Mesenchymal stem cell (in vitro differentiated cells and primary cell): ENCODE results near the gene POLR3A.

ENCODE experiments used
- DNase-seq: peaks from one replicate; pipeline ENCODE4 v3.0.0-alpha.2; 2013
- H2AFZ ChIP-seq: one replicate; pipeline ENCODE4 v1.6.1; 2013; ENCODE audit warnings: low read depth, mild to moderate bottlenecking, control low read depth, inconsistent platforms, low read length, moderate library complexity
- H2AK5ac ChIP-seq: 2 replicates; pipeline ENCODE4 v1.6.1; 2013; ENCODE audit warnings: low read length, moderate library complexity, mild to moderate bottlenecking, inconsistent platforms; ENCODE audit not compliant: severe bottlenecking
- H2BK120ac ChIP-seq: one replicate; pipeline ENCODE4 v1.6.1; 2013; ENCODE audit warnings: low read depth, mild to moderate bottlenecking, inconsistent platforms, low read length, moderate library complexity
- H2BK12ac ChIP-seq, 2 experiments: one replicate each; pipeline ENCODE4 v1.6.1; 2013; ENCODE audit warnings: inconsistent platforms in 2 of 2, low read length in 2 of 2, mild to moderate bottlenecking in 2 of 2, moderate library complexity in 2 of 2, control low read depth in 1 of 2
- H2BK15ac ChIP-seq: one replicate; pipeline ENCODE4 v1.6.1; 2013; ENCODE audit warnings: mild to moderate bottlenecking, low read depth, inconsistent platforms; ENCODE audit not compliant: poor library complexity, severe bottlenecking
- H2BK5ac ChIP-seq: 2 replicates; pipeline ENCODE4 v1.6.1; 2013; ENCODE audit warnings: low read depth, mild to moderate bottlenecking, low read length, control low read depth, inconsistent platforms; ENCODE audit not compliant: poor library complexity, severe bottlenecking
- H3K14ac ChIP-seq, 2 experiments: one replicate each; pipeline ENCODE4 v1.6.1; 2013; ENCODE audit warnings: inconsistent platforms in 2 of 2, low read length in 2 of 2, control low read depth in 1 of 2, mild to moderate bottlenecking in 1 of 2, moderate library complexity in 1 of 2
- H3K18ac ChIP-seq, 2 experiments: one replicate each; pipeline ENCODE4 v1.6.1; 2013; ENCODE audit warnings: inconsistent platforms in 2 of 2, low read length in 2 of 2, control low read depth in 1 of 2, low read depth in 1 of 2, mild to moderate bottlenecking in 1 of 2
- H3K23ac ChIP-seq, 2 experiments: one replicate each; pipeline ENCODE4 v1.6.1; 2013; ENCODE audit warnings: inconsistent platforms in 2 of 2, low read length in 2 of 2, mild to moderate bottlenecking in 2 of 2, moderate library complexity in 2 of 2, control low read depth in 1 of 2
- H3K27ac ChIP-seq: 2 replicates; pipeline ENCODE4 v1.5.1; 2013; ENCODE audit warnings: mild to moderate bottlenecking, moderate library complexity, low read length, control low read depth, inconsistent platforms; ENCODE audit not compliant: poor library complexity, severe bottlenecking
- H3K27me3 ChIP-seq, 2 experiments: 2 replicates each; pipeline versions ENCODE4 v1.6.1 to v1.7.0; 2013; ENCODE audit warnings: low read length in 2 of 2, mild to moderate bottlenecking in 2 of 2, moderate library complexity in 2 of 2, control low read depth in 1 of 2, inconsistent platforms in 1 of 2; ENCODE audit not compliant: control insufficient read depth in 1 of 2, insufficient read depth in 1 of 2
- H3K36me3 ChIP-seq, 2 experiments: 2 replicates each; pipeline versions ENCODE4 v1.6.1 to v1.7.0; 2013; ENCODE audit warnings: low read length in 2 of 2, control low read depth in 1 of 2, inconsistent platforms in 1 of 2, low read depth in 1 of 2, mild to moderate bottlenecking in 1 of 2; ENCODE audit not compliant: insufficient read depth in 2 of 2, control insufficient read depth in 1 of 2
- H3K4ac ChIP-seq, 2 experiments: one replicate each; pipeline ENCODE4 v1.6.1; 2013; ENCODE audit warnings: inconsistent platforms in 2 of 2, low read length in 2 of 2, mild to moderate bottlenecking in 2 of 2, moderate library complexity in 2 of 2, control low read depth in 1 of 2, low read depth in 1 of 2
- H3K4me1 ChIP-seq: 2 replicates; pipeline ENCODE4 v1.6.1; 2013; ENCODE audit warnings: low read depth, low read length, control low read depth; ENCODE audit not compliant: control insufficient read depth, insufficient read depth
- H3K4me2 ChIP-seq: 2 replicates; pipeline ENCODE4 v1.6.1; 2013; ENCODE audit warnings: low read length, mild to moderate bottlenecking, inconsistent platforms; ENCODE audit not compliant: poor library complexity, severe bottlenecking
- H3K4me3 ChIP-seq, 2 experiments: 2 replicates each; pipeline versions ENCODE4 v1.5.1 to v1.7.0; 2013; ENCODE audit warnings: low read length in 2 of 2, mild to moderate bottlenecking in 2 of 2, control low read depth in 1 of 2, low read depth in 1 of 2; ENCODE audit not compliant: insufficient read depth in 1 of 2
- H3K79me1 ChIP-seq: replicated peaks from 2 replicates; pipeline ENCODE4 v1.6.1; 2013; ENCODE audit warnings: mild to moderate bottlenecking, control low read depth, low read length, inconsistent platforms; ENCODE audit not compliant: poor library complexity, severe bottlenecking
- H3K9ac ChIP-seq: 2 replicates; pipeline ENCODE4 v1.7.0; 2013; ENCODE audit warnings: mild to moderate bottlenecking, low read length, moderate library complexity
- H3K9me3 ChIP-seq: 2 replicates; pipeline ENCODE4 v1.7.0; 2013; ENCODE audit warnings: mild to moderate bottlenecking, low read length; ENCODE audit not compliant: control insufficient read depth
- H4K8ac ChIP-seq: one replicate; pipeline ENCODE4 v1.6.1; 2013; ENCODE audit warnings: inconsistent platforms, mild to moderate bottlenecking, low read length, moderate library complexity
- H4K91ac ChIP-seq: one replicate; pipeline ENCODE4 v1.6.1; 2013; ENCODE audit warnings: mild to moderate bottlenecking, low read length, inconsistent platforms
- WGBS: methylation state at CpG from one replicate; pipeline ENCODE4 v1.1.7; 2013; ENCODE audit warnings: mixed read lengths; 5-methylcytosine and 5-hydroxymethylcytosine counted together

The POLR3A gene

GRCh38 chr10:77978360-77978759, 51.0 kb downstream of the POLR3A start:
- Histone ChIP-seq H2BK15ac (no peak overlapping the region), H3K27me3 (no peaks in the 10 kb centered on the region), H3K79me1 (peaks cover 5% of the 10 kb centered on the region), H3K9me3 (no peaks in the 10 kb centered on the region), H2AK5ac (no peak overlapping the region), H3K36me3 (peaks cover 70 to 81% of the 10 kb centered on the region in 2 experiments), H3K14ac (no peak overlapping the region), H2AFZ (no peak overlapping the region), H2BK120ac (no peak overlapping the region), H4K8ac (no peak overlapping the region), H3K18ac (no peak overlapping the region), H3K23ac (no peak overlapping the region), H3K4me3 (no peak overlapping the region), H2BK12ac (no peak overlapping the region), H3K27ac (no peak overlapping the region), H4K91ac (no peak overlapping the region), H3K4ac (no peak overlapping the region), H2BK5ac (no peak overlapping the region), H3K4me2 (no peak overlapping the region), H3K4me1 (peaks cover 4% of the 10 kb centered on the region), H3K9ac (no peak overlapping the region)
- WGBS = 98% methylated on average over 6 of the region's 6 CpGs
- DNase-seq = no peak

GRCh38 chr10:77977934-77978333, 51.4 kb downstream of the POLR3A start:
- Histone ChIP-seq H3K4me1 (peaks cover 4% of the 10 kb centered on the region), H3K4me3 (no peak overlapping the region), H2BK15ac (no peak overlapping the region), H3K18ac (no peak overlapping the region), H3K9ac (no peak overlapping the region), H4K91ac (no peak overlapping the region), H3K23ac (no peak overlapping the region), H3K4me2 (no peak overlapping the region), H3K9me3 (no peaks in the 10 kb centered on the region), H3K27me3 (no peaks in the 10 kb centered on the region), H3K79me1 (peaks cover 5% of the 10 kb centered on the region), H2AFZ (no peak overlapping the region), H3K14ac (no peak overlapping the region), H2BK12ac (no peak overlapping the region), H3K36me3 (peaks cover 66 to 77% of the 10 kb centered on the region in 2 experiments), H3K27ac (no peak overlapping the region), H3K4ac (no peak overlapping the region), H2BK120ac (no peak overlapping the region), H2BK5ac (no peak overlapping the region), H2AK5ac (no peak overlapping the region), H4K8ac (no peak overlapping the region)
- DNase-seq = no peak
- WGBS = 100% methylated on average over 3 of the region's 3 CpGs

- Histone ChIP-seq H4K8ac (no peak overlapping the region), H4K91ac (no peak overlapping the region), H2BK5ac (no peak overlapping the region)
These were observed 52.3 kb downstream of the POLR3A start for GRCh38 chr10:77977016-77977415.

GRCh38 chr10:77975086-77975666, 54.1 kb downstream of the POLR3A start:
- Histone ChIP-seq H3K4me1 (peaks cover 9% of the 10 kb centered on the region), H3K4me2 (no peak overlapping the region), H2BK15ac (no peak overlapping the region), H3K27ac (no peak overlapping the region), H4K8ac (peak overlapping the region; percentile 69), H4K91ac (no peak overlapping the region), H3K14ac (no peak overlapping the region), H2BK5ac (no peak overlapping the region), H3K18ac (no peak overlapping the region), H3K36me3 (peaks cover 46 to 52% of the 10 kb centered on the region in 2 experiments), H2AFZ (no peak overlapping the region), H3K79me1 (peaks cover 3% of the 10 kb centered on the region), H3K9me3 (no peaks in the 10 kb centered on the region), H3K23ac (no peak overlapping the region), H2BK120ac (no peak overlapping the region), H2AK5ac (no peak overlapping the region), H3K9ac (peak overlapping the region; percentile 12), H3K4me3 (no peak overlapping the region), H3K4ac (no peak overlapping the region), H3K27me3 (no peaks in the 10 kb centered on the region), H2BK12ac (peak overlapping the region in 1 of 2 experiments; percentile 6)
- no peak for DNase-seq
- 94% methylated on average over 9 of the region's 9 CpGs for WGBS

More at GRCh38 chr10:77977016-77977415, 52.3 kb downstream of the POLR3A start:
- Histone ChIP-seq H2BK120ac (no peak overlapping the region), H3K4me2 (no peak overlapping the region), H3K36me3 (peaks cover 57 to 68% of the 10 kb centered on the region in 2 experiments), H3K9me3 (no peaks in the 10 kb centered on the region), H3K27ac (no peak overlapping the region), H3K4me3 (no peak overlapping the region), H3K14ac (no peak overlapping the region), H3K79me1 (peaks cover 5% of the 10 kb centered on the region), H2AK5ac (no peak overlapping the region), H3K23ac (no peak overlapping the region), H3K27me3 (no peaks in the 10 kb centered on the region), H2BK12ac (no peak overlapping the region), H2BK15ac (no peak overlapping the region), H3K9ac (no peak overlapping the region), H3K4me1 (peaks cover 4% of the 10 kb centered on the region), H3K4ac (no peak overlapping the region), H3K18ac (no peak overlapping the region), H2AFZ (no peak overlapping the region)
- DNase-seq = no peak
- WGBS = 95% methylated on average over 7 of the region's 7 CpGs
